ENCODE results near the gene OBI1.

- TF ChIP-seq CTCF (IDR thresholded peaks at IDR 0.05) (no peak), POLR2A (IDR thresholded peaks at IDR 0.05) (no peak)
Measured at GRCh38 chr13:78599645-78600279, 59.2 kb downstream of the OBI1 start.
